Testis (tissue), 2 donors: ENCODE results near the gene ANKS6.

Source experiments
- POLR2A ChIP-seq: fragments of 450-650 bp; IDR thresholded peaks from one replicate; pipeline ENCODE4 v1.6.1; 2017; ENCODE audit warnings: antibody characterized with exemption, mild to moderate bottlenecking, moderate library complexity
- TF ChIP-seq, protein P1 (sequence below), 3 experiments: fragments of 450-650 bp in 2 of 3; fragments of 200-600 bp in 1 of 3; sonication (generic) in 1 of 3; IDR thresholded peaks; one replicate each; pipeline ENCODE4 v1.5.1; 2016 to 2019; ENCODE audit warnings: antibody characterized with exemption in 3 of 3, mild to moderate bottlenecking in 2 of 3, moderate library complexity in 1 of 3

DNA sequence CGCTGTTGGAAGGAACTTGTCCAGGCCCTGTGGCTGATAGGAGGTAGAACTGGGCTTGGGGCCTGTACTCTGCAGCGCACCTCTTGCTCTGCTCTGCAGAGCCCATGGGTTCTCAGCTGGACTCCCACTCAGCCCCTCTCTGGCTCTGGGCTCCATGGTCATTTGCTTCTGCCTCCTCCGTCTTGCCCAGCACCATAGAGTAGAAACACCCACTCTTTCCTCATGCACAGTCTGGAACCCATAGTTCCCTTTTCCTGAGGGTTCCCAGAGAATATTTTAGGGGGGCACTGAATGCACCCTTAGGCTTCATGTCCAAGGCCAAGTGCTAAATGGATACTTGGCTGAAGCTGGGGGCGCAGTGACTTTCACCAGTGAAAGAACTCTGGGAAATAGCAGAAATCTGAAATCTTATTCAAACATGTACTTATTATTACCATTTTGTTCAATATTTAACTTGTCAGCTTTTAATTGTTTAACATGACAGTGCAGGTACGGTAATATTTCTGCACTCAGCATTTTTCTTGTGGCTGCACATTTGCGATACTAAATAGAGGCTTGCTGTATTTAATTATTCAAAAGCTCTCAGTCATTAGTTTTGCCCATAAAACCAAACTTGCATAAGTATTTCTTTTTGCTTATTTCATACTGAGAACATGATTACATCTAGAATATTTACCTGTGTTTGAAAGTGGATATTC, 42.7 kb upstream of the ANKS6 start:
- TF ChIP-seq, protein P1, sequence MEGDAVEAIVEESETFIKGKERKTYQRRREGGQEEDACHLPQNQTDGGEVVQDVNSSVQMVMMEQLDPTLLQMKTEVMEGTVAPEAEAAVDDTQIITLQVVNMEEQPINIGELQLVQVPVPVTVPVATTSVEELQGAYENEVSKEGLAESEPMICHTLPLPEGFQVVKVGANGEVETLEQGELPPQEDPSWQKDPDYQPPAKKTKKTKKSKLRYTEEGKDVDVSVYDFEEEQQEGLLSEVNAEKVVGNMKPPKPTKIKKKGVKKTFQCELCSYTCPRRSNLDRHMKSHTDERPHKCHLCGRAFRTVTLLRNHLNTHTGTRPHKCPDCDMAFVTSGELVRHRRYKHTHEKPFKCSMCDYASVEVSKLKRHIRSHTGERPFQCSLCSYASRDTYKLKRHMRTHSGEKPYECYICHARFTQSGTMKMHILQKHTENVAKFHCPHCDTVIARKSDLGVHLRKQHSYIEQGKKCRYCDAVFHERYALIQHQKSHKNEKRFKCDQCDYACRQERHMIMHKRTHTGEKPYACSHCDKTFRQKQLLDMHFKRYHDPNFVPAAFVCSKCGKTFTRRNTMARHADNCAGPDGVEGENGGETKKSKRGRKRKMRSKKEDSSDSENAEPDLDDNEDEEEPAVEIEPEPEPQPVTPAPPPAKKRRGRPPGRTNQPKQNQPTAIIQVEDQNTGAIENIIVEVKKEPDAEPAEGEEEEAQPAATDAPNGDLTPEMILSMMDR (IDR thresholded peaks at IDR 0.05): no peak
- no peak for TF ChIP-seq POLR2A
